GM15510 (cell line): ENCODE measurements around the gene SLC39A2.

Source experiments
- POLR2A ChIP-seq: IDR thresholded peaks from 3 replicates; pipeline ENCODE4 v1.6.1; 2011; ENCODE audit warnings: borderline replicate concordance; ENCODE audit not compliant: insufficient read length; ENCODE audit errors: extremely low read depth

The SLC39A2 gene

GRCh38 chr14:21043974-21044618 lies 45.0 kb downstream of the SLC39A2 start:
- TF ChIP-seq POLR2A: no peak

GRCh38 chr14:21047378-21047781 lies 48.3 kb downstream of the SLC39A2 start:
- no peak for TF ChIP-seq POLR2A

GRCh38 chr14:21048638-21049037 lies 49.5 kb downstream of the SLC39A2 start:
- TF ChIP-seq POLR2A: no peak

- no peak for TF ChIP-seq POLR2A
These were observed 50.2 kb downstream of the SLC39A2 start for GRCh38 chr14:21049271-21049673.

- TF ChIP-seq POLR2A: no peak
These were observed 51.5 kb downstream of the SLC39A2 start for GRCh38 chr14:21050597-21050996.
